ENCODE results near the gene PRSS27.
"Not testable (repeated sequence)": the region's sequence is repeated elsewhere in the genome, so short reads cannot be mapped to it uniquely, and the experiment has no call there.

The PRSS27 gene

DNA sequence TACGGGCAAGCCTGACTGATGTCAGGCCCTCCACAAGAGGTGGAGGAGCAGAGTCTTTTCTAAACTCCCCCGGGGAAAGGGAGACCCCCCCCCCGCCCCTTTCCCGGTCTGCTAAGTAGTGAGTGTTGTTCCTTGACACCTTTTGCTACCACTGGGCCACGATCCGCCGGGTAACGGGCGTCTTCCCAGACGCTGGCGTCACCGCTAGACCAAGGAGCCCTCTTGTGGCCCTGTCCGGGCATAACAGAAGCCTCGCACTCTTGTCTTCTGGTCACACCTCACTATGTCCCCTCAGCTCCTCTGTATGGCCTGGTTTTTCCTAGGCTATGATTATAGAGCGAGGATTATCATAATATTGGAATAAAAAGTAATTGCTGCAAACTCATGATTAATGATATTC, 50.0 kb downstream of the PRSS27 start:
- DNase-seq = peak; percentile 66

DNA sequence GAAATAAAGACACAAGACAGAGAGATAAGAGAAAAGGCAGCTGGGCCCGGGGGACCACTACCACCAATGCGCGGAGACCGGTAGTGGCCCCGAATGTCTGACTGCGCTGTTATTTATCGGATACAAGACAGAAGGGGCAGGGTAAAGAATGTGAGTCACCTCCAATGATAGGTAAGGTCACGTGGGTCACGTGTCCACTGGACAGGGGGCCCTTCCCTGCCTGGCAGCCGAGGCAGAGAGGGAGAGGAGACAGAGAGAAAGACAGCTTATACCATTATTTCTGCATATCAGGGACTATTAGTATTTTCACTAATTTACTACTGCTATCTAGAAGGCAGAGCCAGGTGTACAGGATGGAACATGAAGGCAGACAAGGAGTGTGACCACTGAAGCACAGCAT, 50.4 kb downstream of the PRSS27 start:
- not testable (repeated sequence) for DNase-seq

DNA sequence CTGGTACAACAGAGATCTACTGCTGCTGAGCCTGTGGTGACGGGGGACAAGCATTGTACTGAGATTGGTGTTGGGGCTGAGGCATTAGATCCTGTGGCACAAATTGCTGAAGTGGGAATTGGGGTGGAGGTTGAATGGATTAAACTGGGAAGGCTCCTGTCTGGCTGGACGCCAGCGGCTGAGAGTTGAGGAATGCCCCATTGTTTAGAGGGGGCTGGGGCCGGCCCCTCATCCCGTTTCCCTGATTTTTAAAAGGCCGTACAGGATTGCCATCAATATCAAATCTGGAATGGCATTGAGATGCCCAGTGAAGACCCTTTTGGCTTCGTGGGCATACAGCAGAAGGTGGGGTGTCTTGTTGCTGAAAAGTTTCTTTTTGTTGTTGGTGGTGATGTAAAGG, 53.4 kb downstream of the PRSS27 start:
- DNase-seq = not testable (repeated sequence)

DNA sequence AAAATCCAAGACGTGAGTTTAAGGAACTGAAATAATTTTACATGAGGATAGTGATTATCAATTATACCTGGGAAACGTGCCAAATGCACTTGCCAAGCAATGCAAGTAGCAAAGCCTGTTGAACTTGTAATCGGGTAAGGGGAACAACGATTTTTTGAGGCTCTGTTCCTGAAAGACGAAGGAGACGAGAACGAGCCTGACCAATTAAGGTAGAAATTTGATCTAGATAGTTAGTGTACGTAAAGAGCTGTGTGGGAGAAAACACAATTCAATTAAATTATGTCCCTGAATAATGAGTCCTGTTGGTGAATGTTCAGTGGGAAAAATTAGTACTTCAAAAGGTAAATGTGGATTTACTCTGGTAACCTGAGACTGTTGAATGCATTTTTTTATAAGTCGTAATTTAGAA, 55.4 kb downstream of the PRSS27 start:
- DNase-seq = no peak

DNA sequence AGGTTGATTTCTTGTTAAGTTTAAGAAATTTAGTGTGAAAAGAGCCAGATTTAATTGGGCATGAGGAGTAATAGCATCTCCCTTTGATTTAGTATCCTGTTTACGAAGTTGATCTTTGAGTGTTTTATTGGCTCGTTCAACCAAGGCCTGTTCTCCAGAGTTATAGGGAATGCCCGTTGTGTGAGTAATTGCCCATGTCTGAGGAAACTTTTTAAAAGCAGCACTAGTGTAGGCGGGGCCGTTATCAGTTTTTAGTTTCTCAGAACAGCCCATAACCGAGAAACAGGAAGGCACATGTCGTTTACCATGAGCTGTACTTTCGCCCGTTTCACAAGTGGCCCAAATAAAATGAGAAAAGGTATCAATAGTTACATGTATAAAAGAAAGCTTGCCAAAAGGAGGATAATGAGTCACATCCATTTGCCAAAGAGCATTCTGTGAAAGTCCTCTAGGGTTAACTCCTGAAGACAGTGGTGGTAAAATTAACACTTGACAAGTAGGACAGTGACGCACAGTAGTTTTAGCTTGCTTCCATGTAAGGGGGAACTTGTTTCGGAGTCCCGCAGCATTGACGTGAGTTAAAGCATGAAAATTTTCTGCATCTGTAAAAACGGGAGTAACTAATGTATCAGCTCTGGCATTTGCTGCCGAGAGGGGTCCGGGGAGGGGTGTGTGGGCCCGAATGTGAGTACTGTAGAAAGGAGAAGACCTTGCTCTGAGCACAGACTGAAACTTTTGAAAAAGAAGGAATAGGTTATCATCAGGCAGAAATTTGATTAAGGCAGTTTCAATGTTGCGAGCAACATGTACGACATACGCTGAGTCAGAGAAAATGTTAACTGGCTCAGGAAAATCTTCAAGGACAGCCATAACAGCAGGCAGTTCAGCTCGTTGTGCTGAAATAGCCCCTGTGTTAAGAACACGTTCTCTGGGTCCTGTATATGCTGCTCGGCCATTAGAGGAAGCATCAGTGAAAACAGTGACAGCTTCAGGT, 56.2 kb downstream of the PRSS27 start:
- no peak for DNase-seq
